A673 (cell line): ENCODE results near the gene SMOC1. TPM values are rescaled to one million over a fixed set of nuclear protein-coding genes. Genes with fewer than 3 reads are reported as not detected.

Experiments
- BruUV-seq: library from RNA; stranded (reverse); fragments of 400-500 nt; replicated peaks from 2 replicates; lab custom pipeline; 2021; lab: Mats Ljungman, UMichigan
- CTCF ChIA-PET: fragments of 300-600 bp; sonication (Branson Sonifier 250); formaldehyde crosslinking; loops from one replicate; lab custom pipeline; 2022; ENCODE audit warnings: antibody characterized with exemption; lab: Charles Lee
- POLR2A ChIA-PET: fragments of 300-600 bp; sonication (Branson Sonifier 250); formaldehyde crosslinking; loops from one replicate; lab custom pipeline; 2022; ENCODE audit warnings: antibody characterized with exemption; ENCODE audit not compliant: low non-redundant PET; lab: Charles Lee
- DNase-seq: peaks from one replicate; pipeline ENCODE4 v3.0.0-alpha.2; 2015; ENCODE audit warnings: low spot score
- H3K27ac ChIP-seq: fragments of 200-600 bp; sonication (generic); 2 replicates; pipeline ENCODE4 v1.5.1; 2016; ENCODE audit warnings: mixed run types, low read depth, mild to moderate bottlenecking, mixed read lengths, antibody characterized with exemption, low read length; ENCODE audit not compliant: poor library complexity, severe bottlenecking
- H3K27me3 ChIP-seq: fragments of 200-600 bp; sonication (generic); replicated peaks from 2 replicates; pipeline ENCODE4 v1.6.1; 2017; ENCODE audit warnings: mixed run types, low read depth, mild to moderate bottlenecking, mixed read lengths, antibody characterized with exemption, low read length; ENCODE audit not compliant: insufficient read depth, poor library complexity
- H3K36me3 ChIP-seq: fragments of 200-600 bp; sonication (generic); 2 replicates; pipeline ENCODE4 v1.6.1; 2016; ENCODE audit warnings: mixed run types, mild to moderate bottlenecking, mixed read lengths, antibody characterized with exemption, low read length; ENCODE audit not compliant: insufficient read depth, poor library complexity, severe bottlenecking
- H3K4me1 ChIP-seq: fragments of 200-600 bp; sonication (generic); 2 replicates; pipeline ENCODE4 v1.6.1; 2017; ENCODE audit warnings: mixed run types, mild to moderate bottlenecking, mixed read lengths, antibody characterized with exemption, low read length; ENCODE audit not compliant: insufficient read depth, poor library complexity, severe bottlenecking
- H3K4me3 ChIP-seq: fragments of 200-600 bp; sonication (generic); 2 replicates; pipeline ENCODE4 v1.5.1; 2016; ENCODE audit warnings: low read depth, mixed run types, mild to moderate bottlenecking, mixed read lengths, low read length; ENCODE audit not compliant: poor library complexity, severe bottlenecking
- H3K9me3 ChIP-seq: fragments of 200-600 bp; sonication (generic); 2 replicates; pipeline ENCODE4 v1.6.1; 2016; ENCODE audit warnings: mixed run types, low read depth, mild to moderate bottlenecking, mixed read lengths, antibody characterized with exemption, low read length; ENCODE audit not compliant: poor library complexity, severe bottlenecking
- CTCF ChIP-seq: fragments of 300-800, 200-600 bp; sonication (generic); conservative IDR thresholded peaks from 2 replicates; pipeline ENCODE4 v1.5.1; 2017; ENCODE audit warnings: low read depth, mild to moderate bottlenecking, antibody characterized with exemption, low read length, moderate library complexity, mixed read lengths
- EZH2 ChIP-seq: fragments of 200-600 bp; sonication (generic); IDR thresholded peaks from 2 replicates; pipeline ENCODE4 v1.6.1; 2017; ENCODE audit warnings: borderline replicate concordance, low read depth, mild to moderate bottlenecking, mixed read lengths, antibody characterized with exemption, low read length; ENCODE audit not compliant: poor library complexity, severe bottlenecking
- intact Hi-C: fragments of 100-400 bp; cut with micrococcal nuclease; formaldehyde crosslinking; loops from one replicate; pipeline ENCODE4 v1.10.0; 2022; ENCODE audit not compliant: unreplicated experiment
- total RNA-seq: library from RNA; stranded (reverse); gene quantifications from 2 replicates; pipeline ENCODE4 v1.2.3, GENCODE V29; 2021

The SMOC1 gene
- total RNA-seq, 1 experiment from 2014 or later: not detected

- Histone ChIP-seq H3K9me3 (no peaks in the 10 kb centered on the region), H3K4me3 (no peak overlapping the region), H3K36me3 (no peaks in the 10 kb centered on the region), H3K27ac (no peak overlapping the region), H3K4me1 (no peaks in the 10 kb centered on the region), H3K27me3 (peaks cover under 1% of the 10 kb centered on the region)
- ChIA-PET CTCF (no interaction called here), POLR2A (no interaction called here)
- BruUV-seq: no TSS peak
- TF ChIP-seq EZH2 (no peak), CTCF (no peak)
- intact Hi-C loops: no loop called here
- no peak for DNase-seq
Observed at GRCh38 chr14:70034257-70034656, 155.0 kb downstream of the SMOC1 start.

- H3K27ac ChIP-seq: no peak overlapping the region
- no peak for DNase-seq
- H3K27me3 ChIP-seq: peaks cover 5% of the 10 kb centered on the region
- POLR2A ChIA-PET: no interaction called here
- TF ChIP-seq CTCF (0 out of 2 replicates have a peak, but pooled peaks have one; percentile 31), EZH2 (no peak)
- no peaks in the 10 kb centered on the region for H3K4me1 ChIP-seq
- H3K9me3 ChIP-seq: no peaks in the 10 kb centered on the region
- no TSS peak for BruUV-seq
- H3K4me3 ChIP-seq: no peak overlapping the region
- H3K36me3 ChIP-seq: no peaks in the 10 kb centered on the region
- intact Hi-C loops: no loop called here
- CTCF ChIA-PET: no interaction called here
Observed at GRCh38 chr14:70036665-70037064, 157.4 kb downstream of the SMOC1 start.

GRCh38 chr14:70043001-70043400, 163.8 kb downstream of the SMOC1 start:
- no TSS peak for BruUV-seq
- CTCF ChIA-PET: no interaction called here
- H3K36me3 ChIP-seq: no peaks in the 10 kb centered on the region
- no peaks in the 10 kb centered on the region for H3K9me3 ChIP-seq
- POLR2A ChIA-PET: no interaction called here
- H3K4me3 ChIP-seq: no peak overlapping the region
- TF ChIP-seq CTCF: no peak
- no peak for TF ChIP-seq EZH2
- no peak overlapping the region for H3K27ac ChIP-seq
- DNase-seq: no peak
- H3K27me3 ChIP-seq: peaks cover 43% of the 10 kb centered on the region
- H3K4me1 ChIP-seq: no peaks in the 10 kb centered on the region
- intact Hi-C loops: no loop called here
